CD4-positive, alpha-beta memory T cell (primary cell): ENCODE results near the gene OTC. TPM values are rescaled to one million over a fixed set of nuclear protein-coding genes. Genes with fewer than 3 reads are reported as not detected.

Experiments
- CTCF ChIA-PET: fragments of 350-600 bp; sonication (Branson Sonifier 250); formaldehyde crosslinking; loops from one replicate; lab custom pipeline; 2021; ENCODE audit warnings: inconsistent platforms; ENCODE audit not compliant: partially characterized antibody; lab: Charles Lee
- POLR2A ChIA-PET: fragments of 350-600 bp; sonication (Branson Sonifier 250); formaldehyde crosslinking; loops from one replicate; lab custom pipeline; 2021; ENCODE audit not compliant: partially characterized antibody; lab: Charles Lee
- DNase-seq, 5 donors: peaks; one replicate each; pipeline versions ENCODE4 v3.0.0 to v3.0.0-alpha.2; 2020 to 2022; ENCODE audit warnings: mixed read lengths in 1 of 5
- H3K27ac ChIP-seq: one replicate; pipeline ENCODE4 v1.7.0; 2013; ENCODE audit warnings: low read depth, low read length
- H3K27me3 ChIP-seq: 2 replicates; pipeline ENCODE4 v1.7.0; 2013; ENCODE audit warnings: mild to moderate bottlenecking, low read length, moderate library complexity; ENCODE audit not compliant: insufficient read depth
- H3K36me3 ChIP-seq: 2 replicates; pipeline ENCODE4 v1.7.0; 2013; ENCODE audit warnings: mild to moderate bottlenecking, low read length, moderate library complexity; ENCODE audit not compliant: insufficient read depth
- H3K4me1 ChIP-seq: 2 replicates; pipeline ENCODE4 v1.7.0; 2013; ENCODE audit warnings: mild to moderate bottlenecking, low read length, moderate library complexity; ENCODE audit not compliant: insufficient read depth
- H3K4me3 ChIP-seq, 2 donors: one replicate each; pipeline ENCODE4 v1.7.0; 2013; ENCODE audit warnings: low read length in 2 of 2, mild to moderate bottlenecking in 1 of 2
- H3K9me3 ChIP-seq, 2 donors: one replicate each; pipeline ENCODE4 v1.7.0; 2013; ENCODE audit warnings: low read length in 2 of 2, control low read depth in 1 of 2; ENCODE audit not compliant: control insufficient read depth in 1 of 2
- H3K27ac Mint-ChIP-seq, 7 donors: one replicate each; pipeline ENCODE4 v1.8.0; 2020 to 2021; ENCODE audit warnings: mixed read lengths in 7 of 7, mild to moderate bottlenecking in 6 of 7, inconsistent platforms in 3 of 7, moderate library complexity in 3 of 7
- H3K27me3 Mint-ChIP-seq, 2 donors: one replicate each; pipeline ENCODE4 v1.8.0; 2020 to 2021; ENCODE audit warnings: mixed read lengths in 2 of 2
- H3K36me3 Mint-ChIP-seq, 2 donors: one replicate each; pipeline ENCODE4 v1.8.0; 2020 to 2021; ENCODE audit warnings: mixed read lengths in 2 of 2, inconsistent platforms in 1 of 2, mild to moderate bottlenecking in 1 of 2
- H3K4me1 Mint-ChIP-seq, 4 donors: one replicate each; pipeline ENCODE4 v1.8.0; 2020 to 2021; ENCODE audit warnings: mixed read lengths in 4 of 4, mild to moderate bottlenecking in 1 of 4
- H3K4me3 Mint-ChIP-seq, 8 donors: one replicate each; pipeline ENCODE4 v1.8.0; 2020 to 2021; ENCODE audit warnings: mixed read lengths in 8 of 8, mild to moderate bottlenecking in 7 of 8, moderate library complexity in 6 of 8, inconsistent platforms in 3 of 8
- H3K9me3 Mint-ChIP-seq, 8 donors: one replicate each; pipeline ENCODE4 v1.8.0; 2020 to 2021; ENCODE audit warnings: mixed read lengths in 8 of 8, mild to moderate bottlenecking in 5 of 8, inconsistent platforms in 3 of 8, moderate library complexity in 1 of 8
- intact Hi-C: fragments of 100-400 bp; cut with micrococcal nuclease; formaldehyde crosslinking; loops from one replicate; pipeline ENCODE4 v1.15.1; 2023
- polyA plus RNA-seq, 2 donors: library from polyadenylated mRNA; unstranded; fragments of 300-500 nt; fragmentation: Illumina TruSeq; gene quantifications; one replicate each; pipeline ENCODE4 v1.2.3, GENCODE V29; 2021
- total RNA-seq, 2 experiments: library from RNA; stranded (reverse); gene quantifications; one replicate each; pipeline ENCODE4 v1.2.3, GENCODE V29; 2021

Gene OTC
- total and polyA plus RNA-seq, 4 experiments from 2014 or later = not detected

DNA sequence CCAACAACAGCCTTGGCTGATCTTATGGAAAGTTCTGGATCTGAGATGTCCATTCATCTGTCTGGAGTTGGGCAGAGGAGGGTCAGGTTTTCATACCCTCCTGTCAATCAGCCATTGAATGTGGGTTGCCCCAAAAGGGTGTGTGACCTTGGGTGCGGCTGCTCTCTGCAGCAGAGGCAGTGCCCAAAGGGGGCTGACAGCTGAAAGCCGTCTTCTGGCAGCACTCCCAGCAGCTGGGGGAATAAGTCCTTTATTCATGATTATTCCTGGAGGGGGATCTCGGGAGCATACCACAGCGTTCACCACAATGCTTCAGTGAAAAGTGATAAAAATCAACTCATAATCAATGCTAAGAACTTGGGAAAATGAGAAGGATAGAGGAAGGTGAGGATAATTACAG, 54.7 kb downstream of the OTC start:
- Histone ChIP-seq H3K36me3 (no peaks in the 10 kb centered on the region), H3K4me1 (no peaks in the 10 kb centered on the region), H3K27me3 (no peaks in the 10 kb centered on the region), H3K4me3 (no peak overlapping the region), H3K9me3 (no peaks in the 10 kb centered on the region), H3K27ac (no peak overlapping the region)
- ChIA-PET CTCF (no interaction called here), POLR2A (no interaction called here)
- no peaks in the 10 kb centered on the region for H3K9me3 Mint-ChIP-seq
- peaks cover 5 to 9% of the 10 kb centered on the region in 2 donors for H3K27me3 Mint-ChIP-seq
- no peak overlapping the region for H3K27ac Mint-ChIP-seq
- H3K4me1 Mint-ChIP-seq = no peaks in the 10 kb centered on the region
- intact Hi-C loops = no loop called here
- H3K4me3 Mint-ChIP-seq = no peak overlapping the region
- DNase-seq = no peak
- H3K36me3 Mint-ChIP-seq = no peaks in the 10 kb centered on the region

DNA sequence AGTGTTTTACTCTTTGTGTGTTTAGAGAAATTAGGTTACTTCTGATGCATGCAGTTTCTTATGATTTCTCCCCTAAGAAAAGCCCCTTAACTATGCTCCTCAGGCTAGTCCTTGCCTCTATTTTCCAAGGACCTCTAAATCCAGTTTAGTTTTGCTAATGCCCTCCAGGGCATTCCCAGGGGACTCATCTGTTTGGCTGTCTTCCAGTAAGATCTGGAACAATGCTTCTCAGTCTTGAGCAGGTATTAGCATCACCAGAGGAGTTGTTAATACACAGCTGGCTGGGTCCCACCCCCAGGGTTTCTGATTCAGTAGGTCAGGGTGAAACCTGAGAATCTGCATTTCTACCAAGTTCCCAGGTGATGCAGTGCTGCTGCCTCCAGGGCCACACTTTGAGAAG, 56.9 kb downstream of the OTC start:
- no peak for DNase-seq
- Mint-ChIP-seq H3K9me3 (no peaks in the 10 kb centered on the region), H3K36me3 (no peaks in the 10 kb centered on the region), H3K27me3 (peaks cover 5 to 9% of the 10 kb centered on the region in 2 donors), H3K4me3 (no peak overlapping the region), H3K27ac (no peak overlapping the region), H3K4me1 (no peaks in the 10 kb centered on the region)
- Histone ChIP-seq H3K4me3 (no peak overlapping the region), H3K27ac (no peak overlapping the region), H3K27me3 (no peaks in the 10 kb centered on the region), H3K9me3 (no peaks in the 10 kb centered on the region), H3K36me3 (no peaks in the 10 kb centered on the region), H3K4me1 (no peaks in the 10 kb centered on the region)
- POLR2A ChIA-PET = no interaction called here
- CTCF ChIA-PET = no interaction called here
- intact Hi-C loops = no loop called here

DNA sequence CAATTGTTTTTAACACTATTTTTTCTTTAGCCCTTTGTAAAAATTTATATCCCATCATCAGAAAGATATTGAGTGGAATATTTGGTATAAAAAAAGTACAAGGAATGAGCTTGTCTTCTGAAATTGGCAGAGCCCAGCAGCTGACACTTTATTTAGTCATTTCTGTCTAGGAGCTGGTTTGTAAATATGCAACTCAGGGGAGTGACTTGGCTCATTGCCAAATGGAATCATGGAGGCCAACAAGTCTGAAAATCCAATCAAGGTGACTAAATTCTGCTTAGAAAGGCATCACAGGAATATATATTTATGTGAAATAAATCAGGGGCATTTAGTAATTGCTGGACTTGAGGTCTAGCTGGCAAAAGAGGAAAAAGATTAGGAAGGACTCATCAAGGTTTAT, 74.4 kb downstream of the OTC start:
- Mint-ChIP-seq H3K9me3 (no peaks in the 10 kb centered on the region), H3K4me1 (no peaks in the 10 kb centered on the region), H3K27ac (no peak overlapping the region), H3K36me3 (no peaks in the 10 kb centered on the region), H3K4me3 (no peak overlapping the region), H3K27me3 (peaks cover 2 to 3% of the 10 kb centered on the region in 2 donors)
- Histone ChIP-seq H3K4me1 (no peaks in the 10 kb centered on the region), H3K4me3 (no peak overlapping the region), H3K36me3 (no peaks in the 10 kb centered on the region), H3K27me3 (no peaks in the 10 kb centered on the region), H3K27ac (no peak overlapping the region), H3K9me3 (no peaks in the 10 kb centered on the region)
- ChIA-PET CTCF (no interaction called here), POLR2A (no interaction called here)
- intact Hi-C loops = no loop called here
- DNase-seq = no peak

DNA sequence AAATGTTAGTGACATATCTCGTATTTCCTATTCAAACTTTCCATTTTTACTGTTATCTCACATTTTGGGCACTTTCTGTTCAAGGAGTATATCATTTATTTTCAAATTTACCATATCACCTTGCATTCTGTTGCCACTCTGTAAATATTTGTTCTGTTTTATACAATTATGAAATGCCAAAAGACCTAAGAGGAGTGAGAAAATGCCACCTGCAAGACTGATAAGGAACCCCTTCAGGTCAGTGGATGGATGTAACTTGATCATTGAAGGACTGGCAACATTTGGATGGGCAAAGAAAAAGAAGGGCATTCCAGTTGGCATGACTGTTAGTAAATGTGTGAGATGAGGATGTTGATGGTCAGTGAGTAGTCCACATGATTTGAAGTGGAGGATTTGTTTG, 79.1 kb downstream of the OTC start:
- Mint-ChIP-seq H3K36me3 (no peaks in the 10 kb centered on the region), H3K27ac (no peak overlapping the region), H3K4me1 (no peaks in the 10 kb centered on the region), H3K4me3 (no peak overlapping the region), H3K27me3 (peaks cover 4 to 7% of the 10 kb centered on the region in 2 donors), H3K9me3 (no peaks in the 10 kb centered on the region)
- Histone ChIP-seq H3K27me3 (no peaks in the 10 kb centered on the region), H3K4me3 (no peak overlapping the region), H3K9me3 (no peaks in the 10 kb centered on the region), H3K27ac (no peak overlapping the region), H3K36me3 (no peaks in the 10 kb centered on the region), H3K4me1 (no peaks in the 10 kb centered on the region)
- DNase-seq = no peak
- ChIA-PET POLR2A (no interaction called here), CTCF (no interaction called here)
- intact Hi-C loops = no loop called here

DNA sequence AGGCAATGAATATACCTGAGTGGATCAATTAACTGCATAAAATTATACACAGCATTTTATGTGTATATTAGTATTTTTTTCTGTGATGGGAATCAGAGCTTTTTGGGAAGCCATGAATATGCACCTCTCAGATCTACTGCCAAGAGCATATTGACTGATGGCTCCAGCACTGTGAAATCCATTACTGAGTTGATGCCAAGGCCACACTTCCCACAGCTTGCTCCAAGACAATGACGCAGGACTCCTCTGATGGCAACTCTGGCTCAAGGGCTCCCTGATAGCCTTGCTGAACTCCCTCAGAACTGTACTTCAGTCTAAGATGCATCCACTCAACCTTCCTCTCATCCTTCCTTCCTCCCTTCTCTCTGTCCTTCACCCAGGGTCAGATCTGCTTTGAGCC, 82.7 kb downstream of the OTC start:
- Mint-ChIP-seq H3K27me3 (peaks cover 4 to 9% of the 10 kb centered on the region in 2 donors), H3K9me3 (peaks cover 0 to 2% (median 0%) of the 10 kb centered on the region in 8 donors), H3K4me1 (no peaks in the 10 kb centered on the region), H3K36me3 (no peaks in the 10 kb centered on the region), H3K27ac (no peak overlapping the region), H3K4me3 (no peak overlapping the region)
- intact Hi-C loops = no loop called here
- no peak for DNase-seq
- ChIA-PET CTCF (no interaction called here), POLR2A (no interaction called here)
- Histone ChIP-seq H3K27ac (no peak overlapping the region), H3K4me3 (no peak overlapping the region), H3K9me3 (no peaks in the 10 kb centered on the region), H3K36me3 (no peaks in the 10 kb centered on the region), H3K4me1 (no peaks in the 10 kb centered on the region), H3K27me3 (no peaks in the 10 kb centered on the region)

DNA sequence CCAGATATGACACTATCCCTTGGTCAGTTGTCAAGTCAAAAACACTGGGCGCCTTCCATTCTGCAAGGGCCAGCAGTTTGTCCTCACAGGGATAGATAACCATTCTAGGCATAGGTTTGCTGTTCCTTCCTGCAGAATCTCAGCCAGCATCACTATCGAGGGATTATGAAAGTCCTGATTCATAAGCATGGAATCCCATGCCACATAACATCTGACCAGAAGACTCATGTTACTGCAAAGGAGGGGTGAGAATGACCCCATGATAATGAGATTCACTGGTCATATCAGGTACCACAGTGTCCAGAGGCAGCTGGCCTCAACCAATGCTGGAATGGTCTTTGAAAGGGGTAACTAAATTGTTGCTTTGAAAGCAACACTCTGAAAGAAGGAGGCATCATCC, 84.7 kb downstream of the OTC start:
- Histone ChIP-seq H3K4me3 (no peak overlapping the region), H3K9me3 (no peaks in the 10 kb centered on the region), H3K36me3 (no peaks in the 10 kb centered on the region), H3K4me1 (no peaks in the 10 kb centered on the region), H3K27ac (no peak overlapping the region), H3K27me3 (no peaks in the 10 kb centered on the region)
- no peak for DNase-seq
- POLR2A ChIA-PET = no interaction called here
- CTCF ChIA-PET = no interaction called here
- H3K9me3 Mint-ChIP-seq = peaks cover 0 to 2% (median 0%) of the 10 kb centered on the region in 8 donors
- H3K36me3 Mint-ChIP-seq = no peaks in the 10 kb centered on the region
- no peaks in the 10 kb centered on the region for H3K4me1 Mint-ChIP-seq
- H3K27ac Mint-ChIP-seq = no peak overlapping the region
- intact Hi-C loops = no loop called here
- peaks cover 2 to 4% of the 10 kb centered on the region in 2 donors for H3K27me3 Mint-ChIP-seq
- H3K4me3 Mint-ChIP-seq = no peak overlapping the region

DNA sequence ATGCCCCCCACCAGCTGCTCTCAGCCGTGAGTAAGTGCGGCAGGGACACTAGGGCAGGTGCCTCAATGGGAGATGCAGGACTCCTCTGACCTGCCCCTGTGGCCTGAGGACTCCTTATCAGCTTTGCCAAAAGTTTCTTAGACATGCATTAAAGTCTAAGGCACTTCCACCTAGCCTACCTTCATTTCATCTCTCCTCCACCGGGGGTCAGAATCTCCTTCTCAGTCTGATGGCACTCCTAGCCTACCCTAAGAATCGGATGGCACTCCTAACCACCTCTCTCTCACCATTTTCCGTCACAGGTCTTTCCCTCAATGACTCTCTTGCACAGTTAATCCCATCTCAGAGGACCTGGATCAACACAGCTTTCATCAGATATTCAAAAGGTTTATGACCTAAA, 85.9 kb downstream of the OTC start:
- H3K9me3 ChIP-seq = no peaks in the 10 kb centered on the region
- CTCF ChIA-PET = no interaction called here
- H3K4me3 Mint-ChIP-seq = no peak overlapping the region

DNA sequence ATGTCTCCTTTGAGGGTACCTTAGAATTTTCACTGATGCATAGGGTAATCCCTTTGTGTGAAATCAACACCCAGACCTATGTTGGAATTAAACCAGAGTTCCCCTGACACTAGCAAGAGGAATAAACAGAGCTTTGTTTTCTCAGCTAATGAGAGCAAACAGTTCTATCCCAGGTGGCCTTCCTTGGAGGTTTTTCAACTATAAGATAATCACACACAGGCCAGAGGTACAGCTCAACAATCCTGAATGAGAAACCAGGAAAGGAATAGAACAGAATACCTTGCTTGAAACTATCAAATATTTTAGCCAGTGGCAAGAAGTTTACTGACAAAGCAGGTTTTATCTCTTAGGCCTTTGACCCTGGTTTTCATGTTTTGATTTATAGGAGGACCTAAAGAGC, 100.2 kb downstream of the OTC start:
- Mint-ChIP-seq H3K27me3 (no peaks in the 10 kb centered on the region), H3K36me3 (no peaks in the 10 kb centered on the region), H3K27ac (no peak overlapping the region), H3K4me1 (no peaks in the 10 kb centered on the region), H3K4me3 (no peak overlapping the region), H3K9me3 (peaks cover 0 to 6% (median 0%) of the 10 kb centered on the region in 8 donors)
- H3K9me3 ChIP-seq = no peaks in the 10 kb centered on the region
- H3K27me3 ChIP-seq = no peaks in the 10 kb centered on the region
- no peaks in the 10 kb centered on the region for H3K4me1 ChIP-seq
- no peak overlapping the region for H3K4me3 ChIP-seq
- H3K27ac ChIP-seq = no peak overlapping the region
- no peaks in the 10 kb centered on the region for H3K36me3 ChIP-seq
- DNase-seq = no peak
- intact Hi-C loops = no loop called here
- CTCF ChIA-PET = no interaction called here
- POLR2A ChIA-PET = no interaction called here

More for the DNA sequence above, 85.9 kb downstream of the OTC start:
- intact Hi-C loops = no loop called here
- Mint-ChIP-seq H3K4me1 (no peaks in the 10 kb centered on the region), H3K9me3 (peaks cover 0 to 2% (median 0%) of the 10 kb centered on the region in 8 donors), H3K27me3 (peaks cover 2 to 4% of the 10 kb centered on the region in 2 donors), H3K27ac (no peak overlapping the region), H3K36me3 (no peaks in the 10 kb centered on the region)
- no peak overlapping the region for H3K4me3 ChIP-seq
- H3K27ac ChIP-seq = no peak overlapping the region
- no peak for DNase-seq
- H3K27me3 ChIP-seq = no peaks in the 10 kb centered on the region
- POLR2A ChIA-PET = no interaction called here
- H3K36me3 ChIP-seq = no peaks in the 10 kb centered on the region
- no peaks in the 10 kb centered on the region for H3K4me1 ChIP-seq
